ENCODE data around the gene P2RY12.
"Not testable (repeated sequence)": the region's sequence is repeated elsewhere in the genome, so short reads cannot be mapped to it uniquely, and the experiment has no call there.

The P2RY12 gene

DNA sequence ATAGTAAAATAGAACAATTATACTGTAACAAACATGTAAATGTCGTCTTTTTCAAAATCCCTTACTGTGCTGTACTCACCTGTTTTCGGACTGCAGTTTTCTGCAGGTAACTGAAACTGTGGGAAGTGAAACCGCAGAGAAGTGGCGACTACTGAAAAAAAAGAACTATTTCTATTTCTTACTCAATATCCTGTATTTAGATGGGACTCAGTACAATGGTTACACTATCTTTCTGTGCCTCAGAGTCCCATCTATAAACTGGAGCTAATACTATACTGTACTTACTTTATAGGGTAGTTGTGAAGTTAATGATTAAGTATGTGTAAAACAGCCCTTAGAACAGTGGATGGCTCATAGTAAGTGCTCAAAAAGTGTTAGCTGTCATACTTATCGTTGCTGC is 14.3 kb upstream of the P2RY12 start:
- POLR2A ChIA-PET, result no interaction called here
- DNase-seq (ENCODE audit: extremely low spot score), result no peak
- CTCF ChIA-PET, result interaction anchor here (0.7 to 1.5 kb wide), 4 partner anchors 13 to 91 kb away, joined by 3 to 6 read pairs (median 4); no protein-coding TSS in a partner anchor
- TF ChIP-seq, protein P1, sequence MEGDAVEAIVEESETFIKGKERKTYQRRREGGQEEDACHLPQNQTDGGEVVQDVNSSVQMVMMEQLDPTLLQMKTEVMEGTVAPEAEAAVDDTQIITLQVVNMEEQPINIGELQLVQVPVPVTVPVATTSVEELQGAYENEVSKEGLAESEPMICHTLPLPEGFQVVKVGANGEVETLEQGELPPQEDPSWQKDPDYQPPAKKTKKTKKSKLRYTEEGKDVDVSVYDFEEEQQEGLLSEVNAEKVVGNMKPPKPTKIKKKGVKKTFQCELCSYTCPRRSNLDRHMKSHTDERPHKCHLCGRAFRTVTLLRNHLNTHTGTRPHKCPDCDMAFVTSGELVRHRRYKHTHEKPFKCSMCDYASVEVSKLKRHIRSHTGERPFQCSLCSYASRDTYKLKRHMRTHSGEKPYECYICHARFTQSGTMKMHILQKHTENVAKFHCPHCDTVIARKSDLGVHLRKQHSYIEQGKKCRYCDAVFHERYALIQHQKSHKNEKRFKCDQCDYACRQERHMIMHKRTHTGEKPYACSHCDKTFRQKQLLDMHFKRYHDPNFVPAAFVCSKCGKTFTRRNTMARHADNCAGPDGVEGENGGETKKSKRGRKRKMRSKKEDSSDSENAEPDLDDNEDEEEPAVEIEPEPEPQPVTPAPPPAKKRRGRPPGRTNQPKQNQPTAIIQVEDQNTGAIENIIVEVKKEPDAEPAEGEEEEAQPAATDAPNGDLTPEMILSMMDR (IDR thresholded peaks at IDR 0.05; ENCODE audit: control extremely low read depth, extremely low read depth, low read depth, missing control alignments), result no peak

DNA sequence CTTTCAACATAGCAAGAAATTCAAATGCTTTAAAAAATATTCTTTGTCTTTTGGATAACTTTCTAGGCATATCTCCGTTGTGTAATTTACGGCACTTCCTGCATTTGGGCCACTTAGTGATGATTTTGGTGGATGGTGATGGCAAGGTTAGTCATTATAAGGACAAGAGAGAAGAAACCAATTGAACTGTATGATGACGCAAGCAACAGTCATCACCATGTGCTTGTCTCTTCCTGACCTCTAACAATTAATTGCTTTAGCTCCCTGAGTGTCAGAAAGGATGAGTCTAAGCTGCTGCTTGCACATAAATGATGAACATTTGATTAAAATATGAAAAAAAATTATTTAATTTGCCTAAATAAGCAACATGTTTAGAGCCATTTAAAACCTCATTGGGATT is 11.3 kb upstream of the P2RY12 start:
- ChIA-PET POLR2A (no interaction called here), CTCF (interaction anchor here (1.2 to 2.1 kb wide), 3 partner anchors 13 to 15 kb away, joined by 3 to 4 read pairs (median 3); no protein-coding TSS in a partner anchor)
- DNase-seq (ENCODE audit: extremely low spot score), result no peak

DNA sequence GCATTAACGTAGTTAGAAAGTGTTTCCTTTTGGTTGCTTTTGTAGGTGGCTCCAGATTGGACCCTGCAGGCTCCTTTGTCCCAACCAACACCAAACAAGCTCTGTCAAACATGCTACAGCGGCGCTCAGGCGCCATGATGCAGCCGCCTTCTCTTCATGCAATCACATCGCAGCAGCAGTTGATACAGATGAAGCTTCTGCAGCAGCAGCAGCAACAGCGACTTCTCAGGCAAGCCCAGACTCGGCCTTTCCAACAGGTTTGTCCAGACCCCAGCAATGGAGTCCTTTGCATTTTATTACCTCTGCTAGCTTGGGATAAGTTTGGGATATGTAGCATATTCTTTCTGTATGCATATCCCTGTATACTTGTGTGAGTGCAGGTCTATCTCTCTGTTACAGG is 10.1 kb upstream of the P2RY12 start:
- DNase-seq (ENCODE audit: extremely low spot score), result no peak
- POLR2A ChIA-PET, result no interaction called here
- CTCF ChIA-PET, result interaction anchor here (1.3 to 1.9 kb wide), 2 partner anchors 9 to 12 kb away, joined by 3 to 6 read pairs; no protein-coding TSS in a partner anchor
- TF ChIP-seq, protein P1 (IDR thresholded peaks at IDR 0.05; ENCODE audit: control extremely low read depth, extremely low read depth, low read depth, missing control alignments), result no peak

More for the DNA sequence above, 11.3 kb upstream of the P2RY12 start:
- TF ChIP-seq, protein P1 (IDR thresholded peaks at IDR 0.05; ENCODE audit: control extremely low read depth, extremely low read depth, low read depth, missing control alignments), result no peak

DNA sequence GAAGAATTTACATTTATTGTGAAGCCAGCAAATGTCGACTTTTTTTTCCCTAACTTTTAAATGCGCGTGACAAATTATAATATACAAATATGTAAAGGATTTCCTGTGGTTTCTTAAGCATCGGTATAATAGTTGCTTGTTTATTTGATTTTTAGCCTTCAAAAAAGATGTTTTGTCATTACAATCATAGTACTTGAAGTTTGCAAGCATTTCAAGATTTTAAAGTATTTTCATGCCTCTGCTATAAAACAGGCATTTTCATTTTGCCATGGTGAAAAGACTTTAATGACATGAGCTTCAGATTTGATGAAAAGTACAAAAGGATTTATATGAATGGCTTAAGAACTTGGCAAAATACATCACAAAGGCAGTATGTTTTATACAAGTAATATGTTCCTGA is 9.4 kb upstream of the P2RY12 start:
- no peak for DNase-seq (ENCODE audit: extremely low spot score)
- TF ChIP-seq, protein P1 (IDR thresholded peaks at IDR 0.05; ENCODE audit: control extremely low read depth, extremely low read depth, low read depth, missing control alignments), result no peak
- CTCF ChIA-PET, result interaction anchor here (1.0 to 1.9 kb wide), 2 partner anchors 8 to 15 kb away, joined by 3 to 6 read pairs; no protein-coding TSS in a partner anchor
- POLR2A ChIA-PET, result no interaction called here

DNA sequence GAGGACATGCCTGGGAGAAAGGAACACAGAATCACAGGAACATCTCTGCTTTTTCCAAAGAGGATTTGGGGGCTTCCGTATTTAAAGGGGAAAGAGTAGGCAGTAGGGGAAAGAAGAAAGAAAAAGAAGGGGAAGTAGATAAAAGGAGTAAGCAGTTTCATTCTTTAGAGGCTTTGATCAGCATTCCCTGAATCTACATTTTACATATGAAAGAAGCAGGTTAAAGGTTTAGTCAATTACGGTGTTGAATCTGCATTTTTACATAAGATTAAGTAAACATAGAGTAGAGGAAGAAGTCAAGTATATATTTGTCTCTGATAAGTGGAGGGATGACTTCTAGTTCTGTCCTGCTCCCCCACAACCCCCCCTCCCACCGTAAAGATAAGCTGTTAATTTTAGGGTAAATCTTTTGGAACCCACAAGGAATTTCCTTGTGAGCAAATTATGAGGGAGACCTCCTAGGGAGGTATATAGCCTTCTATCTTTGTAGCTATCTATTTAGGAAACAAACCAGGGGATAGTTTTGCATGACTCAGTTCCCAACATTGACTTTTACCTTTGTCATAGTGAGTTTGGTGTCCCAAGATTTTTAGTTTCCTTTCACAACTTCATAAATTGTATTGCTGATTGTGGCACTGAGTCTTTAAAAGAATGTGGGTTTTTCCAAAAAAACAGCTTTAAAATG is 8.7 kb upstream of the P2RY12 start:
- ChIA-PET CTCF (interaction anchor here (1.0 to 1.9 kb wide), 2 partner anchors 8 to 14 kb away, joined by 3 to 6 read pairs; no protein-coding TSS in a partner anchor), POLR2A (no interaction called here)
- no peak for DNase-seq (ENCODE audit: extremely low spot score)
- TF ChIP-seq, protein P1 (IDR thresholded peaks at IDR 0.05; ENCODE audit: control extremely low read depth, extremely low read depth, low read depth, missing control alignments), result no peak

DNA sequence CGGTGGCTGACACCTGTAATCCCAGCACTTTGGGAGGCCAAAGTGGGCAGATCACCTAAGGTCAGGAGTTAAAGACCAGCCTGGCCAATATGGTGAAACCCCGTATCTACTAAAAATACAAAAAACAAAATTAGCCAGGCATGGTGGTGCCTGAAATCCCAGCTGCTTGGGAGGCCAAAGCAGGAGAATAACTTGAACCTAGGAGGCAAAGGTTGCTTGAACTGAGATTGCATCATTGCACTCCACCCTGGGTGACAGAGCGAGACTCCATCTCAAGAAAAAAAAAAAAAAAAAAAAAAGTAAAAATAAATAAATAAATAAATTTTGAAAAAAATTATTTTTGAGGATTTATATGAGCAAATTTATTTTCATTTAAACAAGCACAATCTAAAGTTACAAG is 7.6 kb upstream of the P2RY12 start:
- DNase-seq (ENCODE audit: extremely low spot score); POLR2A ChIA-PET; CTCF ChIA-PET: not testable (repeated sequence)

DNA sequence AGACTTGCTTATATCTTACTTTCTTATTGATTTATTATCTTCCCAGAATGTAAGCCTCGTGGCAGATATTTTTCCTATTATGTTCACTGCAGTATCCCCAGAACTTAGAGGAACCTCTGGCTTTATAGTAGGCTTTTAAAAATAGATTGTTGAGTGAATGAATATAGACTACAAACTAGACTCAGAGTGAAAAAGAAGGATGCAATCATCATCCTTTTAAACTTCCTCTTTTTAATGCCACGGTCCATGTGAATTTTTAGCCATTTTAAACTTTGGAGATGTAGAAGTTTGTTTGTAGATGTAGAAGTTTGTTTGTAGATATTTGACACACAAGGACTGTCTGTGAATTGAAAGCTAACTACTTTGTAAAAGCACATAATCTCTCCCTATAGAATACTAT is 7.2 kb upstream of the P2RY12 start:
- POLR2A ChIA-PET, result no interaction called here
- no peak for DNase-seq (ENCODE audit: extremely low spot score)

More for the DNA sequence above, 7.2 kb upstream of the P2RY12 start:
- TF ChIP-seq, protein P1 (IDR thresholded peaks at IDR 0.05; ENCODE audit: control extremely low read depth, extremely low read depth, low read depth, missing control alignments), result no peak
- CTCF ChIA-PET, result no interaction called here
